Sigmoid colon (tissue), 7 donors: ENCODE data around the gene ABCF3. TPM values are rescaled to one million over a fixed set of nuclear protein-coding genes. Genes with fewer than 3 reads are reported as not detected.

ENCODE experiments used
- DNase-seq: peaks from one replicate; pipeline ENCODE4 v3.0.0-alpha.2; 2019
- H3K27ac ChIP-seq, 4 donors: fragments of 200-600 bp; sonication (generic); one replicate each; pipeline ENCODE4 v1.5.1; 2016 to 2019; ENCODE audit warnings: mild to moderate bottlenecking in 1 of 4
- H3K27me3 ChIP-seq, 3 donors: fragments of 200-600 bp; sonication (generic); one replicate each; pipeline ENCODE4 v1.5.1; 2019; ENCODE audit warnings: mild to moderate bottlenecking in 1 of 3
- H3K36me3 ChIP-seq, 4 donors: fragments of 200-600 bp; sonication (generic); one replicate each; pipeline ENCODE4 v1.5.1; 2016 to 2019
- H3K4me1 ChIP-seq, 4 donors: fragments of 200-600 bp; sonication (generic); one replicate each; pipeline ENCODE4 v1.5.1; 2017 to 2019
- H3K4me3 ChIP-seq, 4 donors: fragments of 200-600 bp; sonication (generic); one replicate each; pipeline ENCODE4 v1.5.1; 2017 to 2019; ENCODE audit warnings: mild to moderate bottlenecking in 2 of 4, moderate library complexity in 1 of 4
- H3K9me3 ChIP-seq, 4 donors: fragments of 200-600 bp in 3 of 4; sonication (generic) in 3 of 4; one replicate each; pipeline versions ENCODE4 v1.5.1 to v1.6.1; 2013 to 2019
- CTCF ChIP-seq, 4 experiments: fragments of 450-650 bp in 3 of 4; fragments of 200-600 bp in 1 of 4; IDR thresholded peaks; one replicate each; pipeline ENCODE4 v1.5.1; 2016 to 2019; ENCODE audit warnings: antibody characterized with exemption in 4 of 4, mild to moderate bottlenecking in 3 of 4, moderate library complexity in 2 of 4
- EP300 ChIP-seq, 4 donors: sonication (generic); formaldehyde crosslinking; IDR thresholded peaks; one replicate each; pipeline ENCODE4 v1.6.1; 2017; ENCODE audit warnings: antibody characterized with exemption in 4 of 4
- POLR2A ChIP-seq, 2 donors: fragments of 450-650 bp; IDR thresholded peaks; one replicate each; pipeline ENCODE4 v1.6.1; 2016; ENCODE audit warnings: antibody characterized with exemption in 2 of 2, mild to moderate bottlenecking in 2 of 2, moderate library complexity in 2 of 2
- POLR2AphosphoS5 ChIP-seq, 4 donors: sonication (generic); formaldehyde crosslinking; IDR thresholded peaks; one replicate each; pipeline ENCODE4 v1.6.1; 2017; ENCODE audit warnings: antibody characterized with exemption in 4 of 4
- WGBS, 2 donors: extraction: QIAGEN DNeasy Blood & Tissue Kit; methylation state at CpG; one replicate each; pipeline ENCODE4 v1.1.7; 2013; 5-methylcytosine and 5-hydroxymethylcytosine counted together
- intact Hi-C: fragments of 100-400 bp; cut with DNase I; formaldehyde crosslinking; loops from one replicate; pipeline ENCODE4 v1.15.1; 2023
- polyA plus RNA-seq, 3 donors: library from polyadenylated mRNA; stranded (reverse); fragments of 200-250 nt; gene quantifications; one replicate each; pipeline ENCODE4 v1.2.3, GENCODE V29; 2013
- total RNA-seq, 4 donors: library from RNA; depleted of rRNA; stranded (reverse); fragments of >200 nt; gene quantifications; one replicate each; pipeline ENCODE4 v1.1.0, GENCODE V29; 2016
- donor health status: healthy with polysubstance abuse.
- donor health status: Bipolar disorder and iron deficiency.
- donor health status: healthy.

ABCF3 gene
- total and polyA plus RNA-seq, 7 donors: 32.4 to 51.3 (median 41.3) TPM

- TF ChIP-seq CTCF (IDR thresholded peaks at IDR 0.05) (no peak), POLR2AphosphoS5 (IDR thresholded peaks at IDR 0.05) (no peak), POLR2A (IDR thresholded peaks at IDR 0.05) (no peak)
- Histone ChIP-seq H3K27me3 (peaks cover 0 to 20% (median 0%) of the 10 kb centered on the region in 3 donors), H3K36me3 (no peaks in the 10 kb centered on the region), H3K9me3 (no peaks in the 10 kb centered on the region), H3K4me1 (no peaks in the 10 kb centered on the region), H3K27ac (no peak overlapping the region), H3K4me3 (no peak overlapping the region)
- 64 to 75% methylated on average over 11 of the region's 11 CpGs for WGBS, 2 donors
- intact Hi-C loops: no loop called here
- DNase-seq: no peak
These were observed 23.3 kb downstream of the ABCF3 start for GRCh38 chr3:184209146-184209923.

GRCh38 chr3:184211297-184211696, 25.3 kb downstream of the ABCF3 start:
- intact Hi-C loops: no loop called here
- H3K4me1 ChIP-seq: no peaks in the 10 kb centered on the region
- no peaks in the 10 kb centered on the region for H3K36me3 ChIP-seq
- H3K27me3 ChIP-seq: peaks cover 0 to 13% (median 0%) of the 10 kb centered on the region in 3 donors
- no peaks in the 10 kb centered on the region for H3K9me3 ChIP-seq
- H3K27ac ChIP-seq: no peak overlapping the region
- no peak overlapping the region for H3K4me3 ChIP-seq
- TF ChIP-seq EP300 (IDR thresholded peaks at IDR 0.05) (no peak), CTCF (IDR thresholded peaks at IDR 0.05) (no peak), POLR2A (IDR thresholded peaks at IDR 0.05) (no peak), POLR2AphosphoS5 (IDR thresholded peaks at IDR 0.05) (no peak)
- WGBS, 2 donors: 79 to 84% methylated on average over 5 of the region's 5 CpGs
- no peak for DNase-seq

GRCh38 chr3:184211718-184212117, 25.7 kb downstream of the ABCF3 start:
- Histone ChIP-seq H3K27ac (no peak overlapping the region), H3K9me3 (no peaks in the 10 kb centered on the region), H3K36me3 (no peaks in the 10 kb centered on the region), H3K4me1 (no peaks in the 10 kb centered on the region), H3K4me3 (no peak overlapping the region), H3K27me3 (peaks cover 0 to 9% (median 0%) of the 10 kb centered on the region in 3 donors)
- no peak for TF ChIP-seq POLR2AphosphoS5 (IDR thresholded peaks at IDR 0.05)
- TF ChIP-seq CTCF (IDR thresholded peaks at IDR 0.05): no peak
- no peak for TF ChIP-seq EP300 (IDR thresholded peaks at IDR 0.05)
- TF ChIP-seq POLR2A (IDR thresholded peaks at IDR 0.05): no peak
- whole genome bisulfite sequencing, 2 donors: 85 to 86% methylated on average over 5 of the region's 5 CpGs
- DNase-seq: no peak
- intact Hi-C loops: no loop called here

GRCh38 chr3:184218814-184219213, 32.8 kb downstream of the ABCF3 start:
- intact Hi-C loops: no loop called here
- no peak for DNase-seq
- Histone ChIP-seq H3K36me3 (no peaks in the 10 kb centered on the region), H3K9me3 (no peaks in the 10 kb centered on the region), H3K4me3 (no peak overlapping the region), H3K27me3 (peaks cover 0 to 16% (median 5%) of the 10 kb centered on the region in 3 donors), H3K4me1 (no peaks in the 10 kb centered on the region), H3K27ac (no peak overlapping the region)
- 51% methylated on average over 4 of the region's 4 CpGs for WGBS, 2 donors
- TF ChIP-seq EP300 (IDR thresholded peaks at IDR 0.05): no peak

- no peak overlapping the region for H3K27ac ChIP-seq
- intact Hi-C loops: no loop called here
- H3K27me3 ChIP-seq: peaks cover 0 to 42% (median 20%) of the 10 kb centered on the region in 3 donors
- no peaks in the 10 kb centered on the region for H3K9me3 ChIP-seq
- TF ChIP-seq POLR2A (IDR thresholded peaks at IDR 0.05): no peak
- TF ChIP-seq POLR2AphosphoS5 (IDR thresholded peaks at IDR 0.05): no peak
- TF ChIP-seq CTCF (IDR thresholded peaks at IDR 0.05): no peak
- no peak for TF ChIP-seq EP300 (IDR thresholded peaks at IDR 0.05)
- no peaks in the 10 kb centered on the region for H3K36me3 ChIP-seq
- no peak for DNase-seq
- no peaks in the 10 kb centered on the region for H3K4me1 ChIP-seq
- WGBS, 2 donors: 49 to 79% methylated on average over 3 of the region's 3 CpGs
- no peak overlapping the region for H3K4me3 ChIP-seq
These were observed 36.5 kb downstream of the ABCF3 start for GRCh38 chr3:184222521-184222920.
